Suppressor macrophage treated with lipopolysaccharide for 1 hour (primary cell): Measurements from ENCODE around the gene TRIM54.
"Not testable (repeated sequence)": the region's sequence is repeated elsewhere in the genome, so short reads cannot be mapped to it uniquely, and the experiment has no call there.

Experiments used
- DNase-seq, 3 donors: peaks; one replicate each; pipeline ENCODE4 v3.0.0-alpha.2; 2020 to 2022

The TRIM54 gene

DNA sequence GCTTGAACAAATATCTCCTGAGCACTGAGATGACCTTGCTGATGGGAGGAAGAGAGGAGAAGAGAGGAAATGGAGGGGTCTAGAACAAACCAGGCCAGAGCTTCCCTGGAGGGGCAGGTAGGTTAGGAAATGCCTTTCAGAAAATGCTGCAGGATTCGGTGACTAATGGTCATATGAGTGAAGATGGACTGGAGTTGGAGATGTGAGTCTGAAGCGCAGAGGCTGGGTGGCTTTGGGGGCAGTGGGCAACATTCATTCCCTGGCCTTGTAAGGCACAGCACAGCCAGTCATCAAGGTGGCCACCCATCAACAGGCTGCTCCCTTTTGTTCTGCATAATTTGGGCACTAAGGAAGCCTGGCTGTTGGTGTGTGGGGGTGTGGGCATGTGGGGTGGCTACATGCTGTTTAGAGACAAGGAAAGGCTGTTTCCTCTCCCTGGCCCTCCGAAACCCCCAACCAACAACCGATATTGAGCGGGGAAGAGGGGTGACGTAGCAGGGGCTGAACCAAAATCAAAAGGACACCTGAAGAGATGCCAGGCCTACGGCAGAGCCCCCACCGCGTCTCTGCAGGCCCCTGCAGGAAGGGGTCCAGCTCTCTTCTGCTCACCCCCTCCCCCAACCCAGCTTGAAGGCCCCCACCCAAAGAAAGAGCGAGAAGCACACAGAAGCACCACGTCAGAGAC lies 20.8 kb upstream of the TRIM54 start:
- DNase-seq, result peak in 1 of 3 donors; percentile 12

DNA sequence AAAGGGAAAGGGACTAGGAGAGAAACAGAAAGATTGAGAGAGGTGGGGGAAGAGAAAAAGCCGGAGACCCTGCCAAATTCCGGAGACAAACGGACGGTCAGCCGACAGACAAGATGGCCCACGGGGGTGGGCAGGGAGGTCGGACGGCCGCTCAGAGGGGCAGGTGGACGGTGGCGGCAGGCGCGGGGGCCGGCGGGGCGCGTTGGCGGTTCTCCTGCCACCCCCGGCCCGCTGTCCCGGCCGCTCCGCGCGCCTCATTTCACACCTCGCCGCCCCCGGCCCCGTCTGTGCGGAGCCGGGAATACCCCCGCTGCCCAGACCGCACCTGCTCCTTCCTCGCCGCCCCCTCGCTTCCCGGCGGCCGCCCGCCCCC lies 20.3 kb upstream of the TRIM54 start:
- no peak for DNase-seq

DNA sequence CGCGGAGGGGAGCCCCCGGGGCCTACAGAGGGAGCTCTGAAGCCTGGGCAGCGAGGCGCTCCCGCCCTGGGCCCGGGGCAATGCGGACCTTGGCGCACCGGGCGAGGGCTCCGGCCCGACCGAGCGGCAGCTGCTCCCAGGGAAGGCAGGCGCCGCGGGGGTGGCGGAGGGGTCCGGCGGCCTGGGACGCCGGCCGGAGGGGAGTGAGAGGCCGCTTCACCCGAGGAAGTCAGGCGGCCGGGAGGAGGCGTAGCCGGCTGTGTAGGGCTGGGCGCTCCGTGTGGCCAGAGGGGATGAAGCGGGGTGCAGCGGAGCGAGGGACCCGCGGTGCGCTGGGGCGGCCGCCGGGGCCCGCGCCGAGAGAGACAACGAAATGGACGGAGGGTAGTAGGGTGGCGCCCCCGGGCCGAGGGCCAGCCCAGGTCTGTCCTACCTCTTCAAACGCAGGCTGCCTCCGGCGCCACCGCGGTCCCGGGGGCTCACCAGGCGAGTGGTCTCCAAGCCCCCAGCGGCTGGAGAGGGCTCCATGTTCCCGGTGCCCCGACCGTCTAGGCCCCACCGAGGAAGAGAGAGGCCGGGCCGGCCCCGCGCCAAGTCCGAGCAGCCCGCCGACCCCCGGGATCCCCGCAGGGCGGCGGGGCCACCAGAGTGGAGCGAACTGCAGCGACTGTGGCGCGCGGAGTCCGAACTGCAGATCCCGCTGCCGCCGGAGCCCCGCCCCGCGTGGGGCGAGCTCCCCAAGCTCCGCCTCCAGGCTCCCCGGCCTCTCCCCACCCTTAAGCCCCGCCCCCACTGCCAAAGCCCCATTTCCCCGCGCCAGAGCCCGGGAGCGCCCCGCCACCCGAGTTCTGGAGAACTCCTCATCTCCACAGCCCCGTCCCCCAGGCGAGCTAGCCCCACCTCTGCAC lies 19.6 kb upstream of the TRIM54 start, which contains the start of gene SLC30A3:
SLC30A3 (minus strand) TSS at position 669 of the 908 bp plus-strand sequence; CDS start at position 528, 141 bp downstream.
- DNase-seq, result peak; percentile 79 to 94 (median 87)

DNA sequence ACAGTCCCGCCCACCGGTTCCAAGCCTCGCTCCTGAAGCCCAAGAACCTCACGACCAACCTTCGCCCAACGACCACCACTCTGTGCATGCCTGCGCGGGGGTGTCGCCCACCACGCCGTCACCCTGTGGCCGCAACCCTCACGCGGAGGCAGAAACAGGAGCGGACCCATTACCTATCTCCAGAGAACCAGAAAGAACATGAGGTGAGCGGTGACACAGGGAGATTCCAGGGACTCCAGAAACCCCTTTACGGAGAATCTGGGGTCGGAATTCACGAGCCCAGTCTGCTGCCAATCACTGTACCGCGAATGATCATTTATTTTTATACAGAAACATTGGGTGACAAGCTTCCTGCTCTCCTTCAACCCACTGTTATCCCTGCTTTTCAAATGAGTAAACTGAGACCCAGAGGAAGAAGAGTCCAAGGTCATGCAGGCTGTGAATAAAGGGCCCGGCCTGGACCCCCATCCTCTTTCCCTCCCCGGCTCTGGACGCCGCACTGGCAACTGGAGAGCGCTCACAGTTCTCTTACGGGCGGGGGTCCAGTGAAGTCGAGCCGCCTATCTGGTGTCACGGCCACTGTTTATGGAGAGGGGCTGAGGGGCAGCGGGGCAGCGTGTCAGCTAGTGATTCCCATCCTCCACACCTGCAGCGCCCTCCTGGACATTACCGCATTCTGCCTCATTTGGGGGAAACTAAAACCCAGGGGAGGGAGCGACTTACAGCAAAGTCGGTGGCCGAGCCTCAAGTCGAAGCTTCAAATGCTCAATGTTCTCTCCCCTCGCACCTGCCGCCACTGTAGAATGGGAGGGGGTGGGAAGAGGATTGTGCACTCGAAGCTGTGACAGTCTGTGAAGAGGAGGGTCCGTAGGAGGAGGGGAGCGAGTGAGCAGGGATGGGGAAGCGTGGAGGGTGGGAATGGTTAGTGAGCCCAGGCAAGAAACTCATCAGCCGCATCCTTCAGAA lies 18.7 kb upstream of the TRIM54 start:
- DNase-seq, result peak in 1 of 3 donors; percentile 15

DNA sequence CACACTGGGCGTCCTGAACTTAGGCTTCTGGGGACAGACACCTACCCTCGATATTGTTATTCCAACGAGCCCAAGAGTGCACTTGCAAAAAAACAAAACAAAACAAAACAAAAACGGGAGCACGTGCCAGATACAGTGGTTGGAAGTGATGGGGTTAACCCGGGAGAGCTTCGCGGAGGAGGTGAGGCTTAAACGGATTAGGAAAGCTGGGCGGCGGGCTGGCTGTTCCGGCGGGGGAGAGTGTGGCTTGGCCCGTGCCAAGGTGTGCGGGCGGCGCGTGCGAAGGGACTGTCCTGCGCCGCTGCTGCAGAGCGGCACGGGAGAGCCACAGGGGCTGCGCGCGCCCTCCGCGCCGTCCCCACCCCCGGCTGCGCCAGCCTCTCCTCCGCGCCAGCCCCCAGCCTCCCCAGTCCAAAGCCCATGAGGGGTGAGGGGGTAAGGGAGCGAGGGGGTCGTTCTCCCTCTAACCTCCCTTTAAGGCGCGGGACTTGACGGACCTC lies 17.9 kb upstream of the TRIM54 start:
- peak in 1 of 3 donors; percentile 24 for DNase-seq

DNA sequence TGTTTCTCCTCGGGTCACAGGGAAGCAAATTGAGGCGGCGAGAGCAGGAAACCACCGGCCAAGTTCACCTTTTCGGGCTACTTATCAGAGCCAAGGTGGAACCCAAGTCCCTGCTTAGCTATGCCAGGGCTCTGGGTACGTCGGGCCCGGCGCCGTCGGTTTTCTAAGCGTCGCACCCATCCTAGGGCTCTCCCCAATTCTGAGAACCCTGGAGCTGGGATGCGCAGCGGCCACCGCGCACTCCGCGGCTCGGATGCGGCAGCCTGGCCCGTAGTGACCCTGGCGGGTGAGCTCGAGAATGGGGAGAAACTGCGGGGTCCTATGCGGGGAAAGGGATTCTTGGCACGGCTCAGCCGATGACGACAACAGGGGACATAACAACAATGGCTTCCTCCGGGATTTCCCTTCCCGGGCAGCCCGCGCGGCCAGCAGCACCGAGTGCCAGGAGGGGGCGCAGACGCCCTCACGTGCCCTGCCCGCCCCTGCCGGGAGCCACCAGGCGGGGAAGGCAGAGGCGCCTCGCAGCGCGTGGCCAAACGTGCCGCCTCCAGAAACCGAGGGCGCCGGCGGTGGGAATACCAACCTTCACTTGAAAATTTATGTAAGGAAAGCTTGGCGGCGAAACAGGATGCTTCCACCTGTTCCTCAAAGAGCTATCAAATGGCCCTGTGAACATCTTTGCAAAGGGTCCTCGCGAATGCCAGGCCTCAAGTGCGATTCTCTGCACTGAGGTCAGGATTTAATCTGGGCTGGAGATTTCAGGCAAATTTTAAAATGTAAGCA lies 17.3 kb upstream of the TRIM54 start:
- peak; percentile 86 to 93 (median 89) for DNase-seq

DNA sequence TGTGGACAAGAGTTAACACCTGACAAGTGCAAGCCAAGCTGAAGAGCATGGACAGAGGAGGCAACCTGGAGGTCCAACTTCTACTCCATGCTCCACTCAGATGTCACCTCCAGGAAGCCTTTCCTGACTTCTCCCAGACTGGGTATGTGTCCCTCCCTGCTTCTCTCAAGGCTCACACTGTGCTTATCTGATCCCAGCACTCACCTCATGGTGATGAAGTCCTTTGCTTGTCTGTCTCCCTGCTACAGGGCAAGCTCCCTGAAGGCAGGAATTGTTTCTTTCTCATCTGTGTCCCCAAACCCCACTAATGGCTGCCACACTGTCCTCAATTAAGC lies 16.7 kb upstream of the TRIM54 start:
- no peak for DNase-seq

DNA sequence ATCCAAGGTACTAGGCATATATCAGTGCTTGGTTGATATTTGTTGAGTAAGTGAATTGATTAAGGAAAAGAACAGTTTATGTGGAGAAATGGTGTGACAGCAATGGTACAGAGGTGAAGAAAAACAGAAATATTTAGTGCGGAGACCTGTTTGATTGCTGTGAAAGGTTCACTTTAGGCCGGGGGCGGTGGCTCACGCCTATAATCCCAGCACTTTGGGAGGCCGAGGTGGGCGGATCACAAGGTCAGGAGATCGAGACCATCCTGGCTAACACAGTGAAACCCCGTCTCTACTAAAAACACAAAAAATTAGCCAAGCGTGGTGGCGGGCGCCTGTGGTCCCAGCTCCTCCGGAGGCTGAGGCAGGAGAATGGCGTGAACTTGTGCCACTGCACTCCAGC lies 13.9 kb upstream of the TRIM54 start:
- DNase-seq, result not testable (repeated sequence)

DNA sequence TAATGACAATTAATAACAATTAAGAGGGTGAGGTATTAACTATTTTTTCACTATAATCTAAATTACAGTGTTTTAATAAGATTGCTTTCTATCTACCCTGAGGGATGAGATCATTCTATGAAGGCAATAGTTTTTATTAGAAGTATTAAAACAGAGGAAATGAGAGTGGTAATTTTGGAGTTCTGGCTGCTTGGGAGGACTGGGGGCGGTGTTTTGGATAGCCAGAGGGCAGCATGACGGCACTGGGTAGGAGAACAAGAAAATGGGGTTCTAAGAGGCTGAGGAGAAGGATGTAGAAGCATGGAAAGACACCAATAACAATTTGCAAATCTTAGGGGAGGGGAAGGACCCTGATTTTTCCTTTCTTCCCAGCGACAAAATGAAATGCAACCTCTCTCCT lies 12.1 kb upstream of the TRIM54 start:
- peak; percentile 29 to 55 (median 39) for DNase-seq

DNA sequence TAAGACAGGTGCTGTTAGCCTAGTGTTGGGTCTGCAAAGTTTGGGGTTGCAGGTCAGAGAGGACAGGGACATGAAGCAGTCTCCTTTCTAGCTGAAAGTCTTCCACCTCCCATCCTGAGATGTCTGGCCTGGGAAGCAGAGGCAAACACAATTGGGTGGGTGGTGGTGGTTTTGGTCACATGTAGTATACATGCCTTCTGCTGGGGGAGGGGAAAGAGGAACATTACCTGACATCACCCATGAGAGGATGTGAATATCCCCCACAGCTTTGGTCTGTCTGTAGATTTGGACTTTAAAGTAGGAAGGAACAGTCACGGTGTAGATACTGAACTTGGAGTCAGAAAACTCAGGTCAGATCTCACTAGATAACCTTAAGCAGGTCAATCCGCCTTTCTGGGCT lies 11.6 kb upstream of the TRIM54 start:
- peak; percentile 53 to 66 (median 60) for DNase-seq

DNA sequence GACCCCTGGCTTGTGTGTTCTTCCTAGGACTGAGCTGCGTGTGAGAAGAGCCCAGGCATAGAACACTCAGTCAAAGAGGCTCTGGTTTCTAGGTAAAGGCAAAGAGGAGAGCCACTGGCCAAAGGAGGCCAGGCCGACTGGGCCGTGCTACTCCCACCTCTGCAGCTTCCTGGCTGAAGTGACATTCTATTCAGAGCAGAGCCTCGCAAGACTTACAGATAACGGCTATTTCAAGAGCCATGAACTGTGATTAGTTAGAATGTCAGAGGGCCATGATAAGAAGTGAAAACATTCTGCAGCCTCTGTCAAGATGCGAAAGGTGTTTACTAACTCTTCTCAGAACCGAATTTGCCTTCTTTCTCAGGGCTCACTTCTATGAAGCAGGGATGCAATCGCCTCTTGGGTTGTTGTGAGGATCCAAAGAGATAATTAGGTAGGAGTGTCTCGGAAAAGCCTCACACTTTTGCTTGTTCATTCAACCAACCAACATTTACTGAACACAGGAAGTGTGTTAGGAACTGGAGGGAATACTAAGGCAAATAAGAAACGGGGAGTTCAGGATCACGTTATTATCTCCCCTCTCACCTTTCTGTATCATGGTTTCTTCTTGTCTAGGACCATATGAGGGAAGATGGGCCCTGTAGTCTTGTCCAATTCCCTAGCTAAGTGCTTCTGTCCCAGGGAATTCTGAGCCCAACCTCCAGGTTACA lies 10.4 kb upstream of the TRIM54 start:
- DNase-seq, result no peak

DNA sequence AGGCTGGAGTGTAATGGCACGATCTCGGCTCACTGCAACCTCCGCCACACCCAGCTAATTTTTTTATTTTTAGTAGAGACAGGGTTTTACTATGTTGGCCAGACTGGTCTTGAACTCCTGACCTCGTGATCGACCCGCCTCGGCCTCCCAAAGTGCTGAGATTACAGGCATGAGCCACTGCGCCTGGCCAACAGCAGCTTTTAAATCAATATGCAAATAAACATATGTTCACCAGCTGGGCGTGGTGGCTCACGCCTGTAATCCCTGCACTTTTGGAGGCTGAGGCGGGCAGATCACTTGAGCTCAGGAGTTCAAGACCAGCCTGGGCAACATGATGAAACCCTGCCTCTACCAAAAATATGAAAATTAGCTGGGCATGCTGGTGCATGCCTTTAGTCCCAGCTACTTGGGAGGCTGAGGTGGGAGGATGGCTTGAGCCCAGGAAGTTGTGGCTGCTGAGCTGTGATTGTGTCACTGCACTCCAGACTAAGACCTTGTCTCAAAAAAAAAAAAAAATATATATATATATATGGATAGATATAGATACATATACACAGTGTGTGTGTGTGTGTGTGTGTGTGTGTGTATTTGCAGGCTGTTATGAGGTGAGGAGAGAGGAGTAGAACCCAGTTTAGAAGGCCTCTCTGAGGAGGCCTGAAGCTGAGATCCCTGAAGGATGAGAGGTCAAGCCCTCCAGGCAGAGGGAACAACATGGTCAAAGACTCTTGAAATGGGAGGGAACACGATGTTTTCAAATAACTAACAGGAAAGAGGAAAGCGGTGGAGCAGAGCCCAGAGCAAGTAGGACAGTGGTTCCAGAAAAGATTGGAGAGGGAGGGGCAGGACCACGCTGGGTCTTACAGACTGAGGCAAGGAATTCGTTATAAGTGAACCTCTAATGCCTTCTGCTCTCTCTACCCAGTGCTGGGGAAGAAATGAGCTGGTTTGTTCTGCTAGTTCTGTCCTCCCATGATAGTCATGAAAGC lies 9.4 kb upstream of the TRIM54 start:
- DNase-seq, result not testable (repeated sequence)

DNA sequence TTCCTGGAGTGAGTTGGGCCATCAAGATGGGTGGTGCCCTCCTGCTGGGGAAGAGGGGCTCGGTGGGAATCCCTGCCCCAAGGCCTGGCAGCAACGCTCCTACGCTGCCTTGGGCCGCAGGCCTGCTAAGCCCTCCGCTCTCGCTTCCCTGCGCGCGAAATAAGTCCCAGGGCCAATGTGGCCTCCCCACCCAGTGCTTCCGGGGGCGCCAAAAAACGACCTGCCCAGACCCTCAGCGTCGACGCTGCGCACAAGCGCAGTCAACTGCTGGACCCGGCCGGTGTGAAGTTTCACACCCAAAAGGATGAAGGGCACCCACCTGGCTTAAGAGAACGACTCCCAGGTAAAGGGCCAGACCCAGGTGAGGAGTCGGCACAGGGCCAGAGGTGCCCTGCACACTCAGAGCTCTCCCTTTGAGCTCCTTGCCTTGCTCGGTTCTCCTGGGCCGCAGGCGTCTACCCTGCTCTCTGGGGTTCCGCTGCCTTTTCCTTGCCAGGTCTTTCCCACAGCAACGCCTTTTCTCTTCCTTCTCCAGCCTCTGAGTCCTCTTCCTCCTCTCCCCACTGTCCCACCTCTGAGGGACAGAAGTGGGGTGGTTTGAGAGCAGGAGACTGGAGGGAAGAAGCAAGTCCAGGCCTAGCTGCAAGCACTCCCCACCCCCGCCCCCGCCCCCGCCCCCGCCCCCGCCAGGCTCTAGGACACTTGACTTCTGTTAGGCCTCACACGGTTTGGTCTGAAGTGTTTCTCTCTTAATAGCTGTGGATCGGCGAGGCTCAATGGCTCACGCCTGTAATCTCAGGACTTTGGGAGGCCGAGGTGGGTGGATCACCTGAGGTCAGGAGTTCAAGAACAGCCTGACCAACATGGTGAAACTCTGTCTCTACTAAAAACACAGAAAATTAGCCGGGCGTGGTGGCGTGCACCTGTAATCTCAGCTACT lies 6.7 kb upstream of the TRIM54 start, which contains the start of gene DNAJC5G:
DNAJC5G (plus strand) TSS at position 223 of the 940 bp plus-strand sequence. CDS start 1,296 bp downstream, outside the sequence.
- no peak for DNase-seq

DNA sequence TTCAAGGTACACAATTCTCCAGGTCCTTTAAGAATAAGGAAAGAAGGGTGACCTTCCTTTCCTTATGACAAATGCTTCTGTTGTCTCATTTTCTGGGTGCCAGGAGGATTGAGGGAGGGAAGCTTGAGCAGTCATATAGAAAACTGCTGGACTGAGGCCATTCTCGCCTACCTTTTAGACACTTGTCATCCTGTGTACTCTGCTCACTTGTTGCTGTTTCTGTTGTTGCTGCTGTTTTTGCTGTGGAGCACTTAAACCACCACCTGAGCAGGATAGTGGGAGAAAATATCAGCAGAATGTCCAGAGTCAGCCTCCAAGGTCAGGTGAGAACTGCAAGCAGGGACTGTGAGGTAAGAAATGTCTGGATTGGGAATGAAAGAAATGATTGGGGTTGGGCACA lies 4.2 kb upstream of the TRIM54 start:
- no peak for DNase-seq

DNA sequence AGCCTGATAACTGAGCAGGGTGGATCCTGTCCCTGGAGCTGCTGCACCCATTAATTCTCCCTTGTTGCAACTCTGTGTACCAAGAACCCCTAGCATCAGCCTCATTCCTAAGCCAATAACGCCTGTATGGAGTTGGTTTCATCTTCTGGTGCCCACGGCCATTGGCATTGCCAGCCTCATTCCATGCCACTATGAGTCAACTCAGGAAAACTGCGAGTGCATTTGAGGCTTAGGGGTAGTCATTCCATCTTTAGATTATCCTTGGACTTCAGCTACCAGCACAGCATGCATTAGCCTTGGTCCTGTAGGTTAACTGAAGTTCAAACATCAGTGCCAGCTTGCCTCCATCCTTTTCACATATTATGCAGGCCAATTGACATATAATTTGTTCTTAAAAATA lies 1.4 kb upstream of the TRIM54 start:
- DNase-seq, result no peak

DNA sequence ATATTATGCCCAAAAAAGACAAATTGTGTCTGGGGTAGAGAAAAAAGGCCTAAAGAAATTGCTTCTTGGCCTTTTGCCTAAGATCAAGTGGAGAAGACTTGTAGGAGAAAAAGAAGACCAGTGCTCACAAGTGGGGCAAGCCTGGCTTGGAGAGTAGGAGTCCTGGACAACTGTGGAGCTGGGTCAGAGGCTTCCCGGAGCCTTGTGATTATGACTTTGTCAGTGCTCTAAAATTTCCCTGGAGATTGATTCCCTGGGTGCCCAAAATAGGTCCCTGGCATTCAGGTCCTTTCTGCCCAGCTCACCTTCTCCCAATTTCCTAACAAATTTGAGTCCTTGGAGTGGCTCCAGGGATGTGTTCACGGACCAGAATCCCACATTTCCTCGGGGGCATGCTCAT lies 787 bp upstream of the TRIM54 start:
- DNase-seq, result peak in 1 of 3 donors; percentile 23

DNA sequence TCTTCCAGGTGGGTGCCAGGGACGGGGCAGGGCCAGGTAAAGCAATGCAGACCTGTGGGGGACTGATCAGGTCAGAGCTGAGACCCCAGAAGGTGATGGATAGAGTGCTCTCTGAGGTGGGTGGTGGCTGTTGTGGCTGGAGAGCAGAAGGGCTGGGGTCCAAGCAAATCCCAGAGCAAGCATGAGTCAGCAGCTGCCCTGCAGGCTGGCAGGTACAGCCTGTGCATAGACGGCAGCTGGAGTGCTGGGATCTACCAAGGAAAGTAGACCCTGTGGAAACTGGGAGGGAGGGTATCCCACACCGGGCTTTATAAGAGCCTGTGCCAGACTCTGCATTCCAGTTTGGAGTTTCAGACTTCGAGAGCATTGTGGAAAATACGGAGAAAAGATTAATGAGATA lies 663 bp downstream of the TRIM54 start:
- DNase-seq, result no peak

DNA sequence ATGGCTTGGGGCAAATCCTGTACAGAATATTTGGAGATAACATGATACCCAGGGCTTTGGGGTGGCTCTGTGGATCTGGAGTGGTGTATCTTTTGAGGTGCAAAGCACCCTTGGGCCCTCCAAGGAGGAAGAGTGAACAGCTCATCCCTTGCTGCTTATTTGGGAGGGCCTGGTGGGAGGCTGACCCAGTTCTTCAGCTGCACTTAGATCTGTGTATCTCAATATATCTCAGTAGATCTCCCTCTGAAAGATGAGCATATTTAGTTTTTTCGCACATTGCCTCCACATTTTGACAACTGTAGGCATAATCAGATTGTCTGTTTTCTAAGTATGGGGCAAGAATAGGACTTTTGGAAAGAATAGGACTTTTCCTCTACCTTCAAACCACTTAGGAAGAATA lies 2.8 kb downstream of the TRIM54 start:
- DNase-seq, result no peak

DNA sequence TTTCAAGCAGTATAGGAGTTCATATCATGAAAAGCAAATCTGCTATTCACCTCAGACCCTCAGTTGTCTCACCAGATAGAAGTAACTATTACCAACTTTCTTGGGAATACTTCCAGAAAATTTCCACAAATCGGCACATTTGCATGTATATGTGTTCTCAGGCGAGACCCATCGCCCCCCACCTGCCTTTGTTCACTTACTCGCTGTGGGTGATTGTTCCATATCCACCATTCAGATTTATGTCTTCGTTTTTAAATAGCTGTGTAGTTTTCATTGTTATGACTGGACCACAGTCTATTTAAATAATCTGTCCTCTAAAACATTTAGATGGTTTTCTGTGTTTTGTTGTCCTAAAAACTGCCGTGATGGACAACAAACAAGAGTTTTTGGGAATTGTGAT lies 3.3 kb downstream of the TRIM54 start:
- no peak for DNase-seq
